GM18511 (cell line): ENCODE measurements around the gene SYT6.
A peak's percentile ranks its signal among the peaks of the same experiment; 100 is the strongest.

ENCODE experiments used
- ATAC-seq: cut with Tn5 transposase; IDR thresholded peaks from one replicate; pipeline ENCODE4 v1.9.1; 2021; ENCODE audit warnings: mild to moderate bottlenecking, moderate library complexity; ENCODE audit not compliant: unreplicated experiment

Gene SYT6

GRCh38 chr1:114155706-114156105 lies 2.0 kb upstream of the SYT6 start:
- ATAC-seq, result no peak

- ATAC-seq, result no peak
These were observed 1.3 kb upstream of the SYT6 start for GRCh38 chr1:114154963-114155322.

- no peak for ATAC-seq
These were observed 685 bp upstream of the SYT6 start for GRCh38 chr1:114154146-114154962.

- ATAC-seq, result no peak
These were observed 985 bp downstream of the SYT6 start for GRCh38 chr1:114152508-114153260.

- ATAC-seq, result no peak
These were observed 1.6 kb downstream of the SYT6 start for GRCh38 chr1:114152089-114152507.

GRCh38 chr1:114150016-114150415 lies 3.7 kb downstream of the SYT6 start:
- no peak for ATAC-seq

- no peak for ATAC-seq
These were observed 4.5 kb downstream of the SYT6 start for GRCh38 chr1:114149211-114149610.

- ATAC-seq, result no peak
These were observed 8.0 kb downstream of the SYT6 start for GRCh38 chr1:114145504-114146151.

- ATAC-seq, result no peak
These were observed 9.7 kb downstream of the SYT6 start for GRCh38 chr1:114144016-114144415.

GRCh38 chr1:114139540-114139939 lies 14.1 kb downstream of the SYT6 start:
- ATAC-seq, result no peak

- ATAC-seq, result no peak
These were observed 16.2 kb downstream of the SYT6 start for GRCh38 chr1:114137497-114137896.

- ATAC-seq, result no peak
These were observed 17.9 kb downstream of the SYT6 start for GRCh38 chr1:114135786-114136185.

GRCh38 chr1:114134518-114134917 lies 19.2 kb downstream of the SYT6 start:
- no peak for ATAC-seq

- ATAC-seq, result no peak
These were observed 20.5 kb downstream of the SYT6 start for GRCh38 chr1:114133129-114133528.

GRCh38 chr1:114131526-114132220 lies 22.0 kb downstream of the SYT6 start:
- no peak for ATAC-seq

GRCh38 chr1:114130846-114131525 lies 22.7 kb downstream of the SYT6 start:
- ATAC-seq, result no peak

- no peak for ATAC-seq
These were observed 23.5 kb downstream of the SYT6 start for GRCh38 chr1:114130213-114130612.

GRCh38 chr1:114128293-114128692 lies 25.4 kb downstream of the SYT6 start:
- no peak for ATAC-seq

GRCh38 chr1:114126261-114127095 lies 27.2 kb downstream of the SYT6 start:
- peak; percentile 92 for ATAC-seq

- ATAC-seq, result no peak
These were observed 29.0 kb downstream of the SYT6 start for GRCh38 chr1:114124644-114125043.
